DMS79 (cell line): ENCODE measurements around the gene WDR7.

Source experiments
- DNase-seq: peaks from one replicate; lab custom pipeline; 2025; lab: John Stamatoyannopoulos, UW

Gene WDR7

GRCh38 chr18:56890632-56891031, 239.5 kb downstream of the WDR7 start:
- no peak for DNase-seq

- no peak for DNase-seq
Observed at GRCh38 chr18:56891116-56891515, 240.0 kb downstream of the WDR7 start.

GRCh38 chr18:56891870-56892269, 240.7 kb downstream of the WDR7 start:
- no peak for DNase-seq

- DNase-seq, result no peak
Observed at GRCh38 chr18:56897122-56897521, 246.0 kb downstream of the WDR7 start.

GRCh38 chr18:56899660-56900059, 248.5 kb downstream of the WDR7 start:
- DNase-seq, result no peak

- DNase-seq, result no peak
Observed at GRCh38 chr18:56900195-56901094, 249.3 kb downstream of the WDR7 start.

GRCh38 chr18:56901919-56902318, 250.8 kb downstream of the WDR7 start:
- no peak for DNase-seq

- no peak for DNase-seq
Observed at GRCh38 chr18:56902653-56903052, 251.5 kb downstream of the WDR7 start.

GRCh38 chr18:56903686-56904085, 252.5 kb downstream of the WDR7 start:
- no peak for DNase-seq

GRCh38 chr18:56907771-56908170, 256.6 kb downstream of the WDR7 start:
- no peak for DNase-seq

- DNase-seq, result no peak
Observed at GRCh38 chr18:56910237-56910636, 259.1 kb downstream of the WDR7 start.

GRCh38 chr18:56910967-56911366, 259.8 kb downstream of the WDR7 start:
- DNase-seq, result no peak

GRCh38 chr18:56913941-56914340, 262.8 kb downstream of the WDR7 start:
- DNase-seq, result no peak

- no peak for DNase-seq
Observed at GRCh38 chr18:56919190-56919589, 268.0 kb downstream of the WDR7 start.

GRCh38 chr18:56921896-56922480, 270.8 kb downstream of the WDR7 start:
- DNase-seq, result no peak

- DNase-seq, result no peak
Observed at GRCh38 chr18:56926734-56927133, 275.6 kb downstream of the WDR7 start.

- no peak for DNase-seq
Observed at GRCh38 chr18:56927786-56928185, 276.6 kb downstream of the WDR7 start.

- DNase-seq, result no peak
Observed at GRCh38 chr18:56929886-56930285, 278.7 kb downstream of the WDR7 start.

- no peak for DNase-seq
Observed at GRCh38 chr18:56933472-56933871, 282.3 kb downstream of the WDR7 start.

GRCh38 chr18:56934131-56934530, 283.0 kb downstream of the WDR7 start:
- DNase-seq, result no peak

GRCh38 chr18:56934906-56935305, 283.7 kb downstream of the WDR7 start:
- DNase-seq, result no peak

- DNase-seq, result no peak
Observed at GRCh38 chr18:56935434-56936040, 284.4 kb downstream of the WDR7 start.

- no peak for DNase-seq
Observed at GRCh38 chr18:56936457-56936856, 285.3 kb downstream of the WDR7 start.
